DND-41 (cell line): ENCODE results near the gene DCLK1.

ENCODE experiments used
- ATAC-seq: fragments of 200-7000 bp; cut with Tn5 transposase; 3 replicates; pipeline ENCODE4 v1.9.1; 2021; ENCODE audit warnings: low read depth; ENCODE audit not compliant: insufficient read depth
- DNase-seq: peaks from one replicate; pipeline ENCODE4 v3.0.0-alpha.2; 2020
- H2AFZ ChIP-seq: 2 replicates; pipeline ENCODE4 v1.6.0; 2012; ENCODE audit warnings: low read depth, low read length
- H3K27ac ChIP-seq: 2 replicates; pipeline ENCODE4 v1.5.1; 2012; ENCODE audit warnings: low read length, inconsistent platforms
- H3K27me3 ChIP-seq: fragments of 200-600 bp; sonication (generic); 2 replicates; pipeline ENCODE4 v1.6.0; 2012; ENCODE audit warnings: low read length, mild to moderate bottlenecking, inconsistent platforms; ENCODE audit not compliant: insufficient read depth, poor library complexity
- H3K36me3 ChIP-seq: 2 replicates; pipeline ENCODE4 v1.5.1; 2012; ENCODE audit warnings: low read length, inconsistent platforms; ENCODE audit not compliant: insufficient read depth
- H3K4me1 ChIP-seq: 2 replicates; pipeline ENCODE4 v1.5.1; 2012; ENCODE audit warnings: mild to moderate bottlenecking, low read length; ENCODE audit not compliant: insufficient read depth
- H3K4me2 ChIP-seq: 2 replicates; pipeline ENCODE4 v1.6.0; 2012; ENCODE audit warnings: mild to moderate bottlenecking, moderate library complexity, low read length, inconsistent platforms; ENCODE audit not compliant: insufficient read depth
- H3K4me3 ChIP-seq, 2 experiments: fragments of 200-600 bp in 1 of 2; shearing (Covaris generic) in 1 of 2; 2 replicates each; pipeline ENCODE4 v1.5.1; 2012 to 2016; ENCODE audit warnings: inconsistent platforms in 2 of 2, low read length in 2 of 2, mild to moderate bottlenecking in 2 of 2, low read depth in 1 of 2, moderate library complexity in 1 of 2
- H3K79me2 ChIP-seq: 2 replicates; pipeline ENCODE4 v1.6.0; 2012; ENCODE audit warnings: low read length, inconsistent platforms; ENCODE audit not compliant: insufficient read depth
- H3K9ac ChIP-seq: 2 replicates; pipeline ENCODE4 v1.6.0; 2012; ENCODE audit warnings: low read depth, mild to moderate bottlenecking, inconsistent platforms, low read length, moderate library complexity
- H3K9me3 ChIP-seq: 2 replicates; pipeline ENCODE4 v1.5.1; 2012; ENCODE audit warnings: low read length, moderate library complexity, mild to moderate bottlenecking, inconsistent platforms; ENCODE audit not compliant: insufficient read depth, severe bottlenecking
- H4K20me1 ChIP-seq: 2 replicates; pipeline ENCODE4 v1.6.0; 2012; ENCODE audit warnings: low read length; ENCODE audit not compliant: insufficient read depth
- EZH2 ChIP-seq: IDR thresholded peaks from 3 replicates; pipeline ENCODE4 v1.6.1; 2012; ENCODE audit warnings: borderline replicate concordance, low read depth, mild to moderate bottlenecking, moderate library complexity, low read length, inconsistent platforms; ENCODE audit not compliant: severe bottlenecking
- TF ChIP-seq, protein P1 (sequence below): IDR thresholded peaks from 2 replicates; pipeline ENCODE4 v1.5.1; 2012; ENCODE audit warnings: borderline replicate concordance, low read length, moderate library complexity, mild to moderate bottlenecking; ENCODE audit not compliant: poor library complexity, severe bottlenecking; ENCODE audit errors: extremely low read depth

DCLK1 gene

DNA sequence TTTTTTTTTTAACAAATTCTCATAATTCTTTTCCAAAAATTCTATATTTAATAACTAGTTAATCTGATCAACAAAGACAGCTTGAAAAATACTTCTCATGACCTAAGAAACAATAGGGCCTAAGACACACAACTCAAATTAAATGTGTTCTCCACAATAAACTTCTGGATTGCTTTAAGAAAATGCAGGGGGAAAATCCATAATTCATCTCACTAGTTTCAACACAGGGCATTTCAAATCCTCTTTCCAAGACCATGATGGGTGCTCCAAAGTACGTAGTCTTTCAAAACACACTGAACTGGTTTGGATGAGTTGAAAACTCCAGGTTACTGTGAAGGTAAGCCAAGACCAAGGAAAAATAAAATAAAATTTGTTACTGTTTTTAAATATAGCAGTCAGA is 62.6 kb downstream of the DCLK1 start:
- DNase-seq = no peak
- no peaks in the 10 kb centered on the region for H4K20me1 ChIP-seq
- H3K36me3 ChIP-seq = no peaks in the 10 kb centered on the region
- H3K27ac ChIP-seq = no peak overlapping the region
- H3K4me1 ChIP-seq = no peaks in the 10 kb centered on the region
- H2AFZ ChIP-seq = no peak overlapping the region
- H3K79me2 ChIP-seq = no peaks in the 10 kb centered on the region
- H3K27me3 ChIP-seq = no peaks in the 10 kb centered on the region
- H3K4me2 ChIP-seq = no peak overlapping the region
- H3K9ac ChIP-seq = no peak overlapping the region
- TF ChIP-seq, protein P1, sequence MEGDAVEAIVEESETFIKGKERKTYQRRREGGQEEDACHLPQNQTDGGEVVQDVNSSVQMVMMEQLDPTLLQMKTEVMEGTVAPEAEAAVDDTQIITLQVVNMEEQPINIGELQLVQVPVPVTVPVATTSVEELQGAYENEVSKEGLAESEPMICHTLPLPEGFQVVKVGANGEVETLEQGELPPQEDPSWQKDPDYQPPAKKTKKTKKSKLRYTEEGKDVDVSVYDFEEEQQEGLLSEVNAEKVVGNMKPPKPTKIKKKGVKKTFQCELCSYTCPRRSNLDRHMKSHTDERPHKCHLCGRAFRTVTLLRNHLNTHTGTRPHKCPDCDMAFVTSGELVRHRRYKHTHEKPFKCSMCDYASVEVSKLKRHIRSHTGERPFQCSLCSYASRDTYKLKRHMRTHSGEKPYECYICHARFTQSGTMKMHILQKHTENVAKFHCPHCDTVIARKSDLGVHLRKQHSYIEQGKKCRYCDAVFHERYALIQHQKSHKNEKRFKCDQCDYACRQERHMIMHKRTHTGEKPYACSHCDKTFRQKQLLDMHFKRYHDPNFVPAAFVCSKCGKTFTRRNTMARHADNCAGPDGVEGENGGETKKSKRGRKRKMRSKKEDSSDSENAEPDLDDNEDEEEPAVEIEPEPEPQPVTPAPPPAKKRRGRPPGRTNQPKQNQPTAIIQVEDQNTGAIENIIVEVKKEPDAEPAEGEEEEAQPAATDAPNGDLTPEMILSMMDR = no peak
- no peak overlapping the region for H3K4me3 ChIP-seq
- no peak for ATAC-seq
- no peaks in the 10 kb centered on the region for H3K9me3 ChIP-seq

DNA sequence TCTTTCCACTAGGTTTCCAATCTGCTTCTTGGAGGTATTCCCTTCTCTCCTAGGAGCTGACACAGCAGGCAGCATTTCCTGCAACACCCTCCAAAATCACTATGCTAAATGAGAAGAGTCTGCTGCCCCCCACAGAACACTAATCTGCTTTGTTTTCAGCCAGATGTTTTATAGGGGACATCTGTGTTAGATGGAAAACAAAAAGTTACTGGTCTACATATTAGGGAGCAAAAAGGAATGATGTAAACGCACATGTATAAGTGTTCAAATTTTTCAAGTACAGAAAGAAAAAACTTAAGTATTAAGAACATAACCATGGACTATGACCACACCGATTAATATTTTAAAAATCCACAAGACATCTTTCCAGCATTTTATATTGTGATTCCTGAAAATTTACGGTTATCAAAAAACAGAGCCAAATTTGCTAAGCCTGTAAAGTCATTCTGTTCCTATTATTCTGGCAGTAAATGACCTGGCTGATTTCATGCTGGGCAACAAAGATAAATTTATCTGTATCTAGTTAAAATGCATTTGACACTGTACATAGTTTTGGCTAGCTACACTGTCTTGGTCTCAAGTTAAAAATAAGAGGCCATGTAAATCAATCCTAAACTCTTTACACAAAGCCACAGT is 63.3 kb downstream of the DCLK1 start:
- Histone ChIP-seq H3K27me3 (no peaks in the 10 kb centered on the region), H3K4me1 (no peaks in the 10 kb centered on the region), H3K9ac (no peak overlapping the region), H3K27ac (no peak overlapping the region), H3K9me3 (no peaks in the 10 kb centered on the region), H3K4me2 (no peak overlapping the region), H2AFZ (no peak overlapping the region), H3K79me2 (no peaks in the 10 kb centered on the region), H3K36me3 (no peaks in the 10 kb centered on the region), H4K20me1 (no peaks in the 10 kb centered on the region), H3K4me3 (no peak overlapping the region)
- DNase-seq (no peak), ATAC-seq (no peak)
- no peak for TF ChIP-seq EZH2

DNA sequence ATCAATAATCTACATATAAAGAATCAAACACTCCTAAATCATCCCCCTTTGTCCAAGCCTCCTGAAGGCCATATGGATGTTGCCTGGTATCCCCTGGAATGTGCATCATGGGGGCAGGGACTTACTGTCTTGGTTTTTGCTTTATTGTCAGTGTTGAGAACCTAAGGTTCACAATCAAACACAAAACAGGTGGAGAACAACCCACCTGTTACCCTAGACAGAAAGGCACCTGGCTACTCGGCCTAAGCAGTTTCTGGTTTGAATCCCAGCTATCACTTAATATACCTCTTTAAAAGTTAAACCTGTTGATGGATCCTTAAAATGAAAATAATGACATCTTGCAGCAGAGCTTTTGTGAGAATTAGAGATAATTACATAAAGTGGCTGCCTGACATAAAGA is 68.9 kb downstream of the DCLK1 start:
- H4K20me1 ChIP-seq = no peaks in the 10 kb centered on the region
- H3K79me2 ChIP-seq = no peaks in the 10 kb centered on the region
- no peak overlapping the region for H3K27ac ChIP-seq
- no peak overlapping the region for H3K9ac ChIP-seq
- H3K4me1 ChIP-seq = no peaks in the 10 kb centered on the region
- ATAC-seq (no peak), DNase-seq (no peak)
- H3K4me2 ChIP-seq = no peak overlapping the region
- no peaks in the 10 kb centered on the region for H3K27me3 ChIP-seq
- H2AFZ ChIP-seq = no peak overlapping the region
- TF ChIP-seq, protein P1 = no peak
- TF ChIP-seq EZH2 = no peak
- no peaks in the 10 kb centered on the region for H3K36me3 ChIP-seq
- no peak overlapping the region for H3K4me3 ChIP-seq
- no peaks in the 10 kb centered on the region for H3K9me3 ChIP-seq

DNA sequence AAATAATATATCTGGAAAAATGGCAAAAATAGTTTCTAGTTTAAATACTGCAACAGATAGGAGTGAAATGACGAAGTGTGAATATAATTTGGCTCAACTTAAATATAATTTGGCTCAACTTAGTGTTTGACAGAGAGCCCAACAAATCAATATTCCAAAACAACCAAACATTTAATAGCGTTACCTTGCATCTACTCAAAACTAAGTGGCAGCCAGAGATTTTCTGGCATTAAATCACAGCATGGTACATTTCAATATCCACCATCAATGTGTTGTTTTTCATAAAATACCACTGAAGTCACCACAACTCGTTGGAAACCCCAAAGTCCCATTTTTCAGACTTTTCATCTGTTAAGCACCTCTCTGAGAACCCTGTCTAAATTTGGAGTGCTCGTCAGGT is 69.6 kb downstream of the DCLK1 start:
- Histone ChIP-seq H3K79me2 (no peaks in the 10 kb centered on the region), H3K9me3 (no peaks in the 10 kb centered on the region), H3K4me1 (no peaks in the 10 kb centered on the region), H3K9ac (no peak overlapping the region), H3K27ac (no peak overlapping the region), H4K20me1 (no peaks in the 10 kb centered on the region), H3K36me3 (no peaks in the 10 kb centered on the region), H2AFZ (no peak overlapping the region), H3K4me2 (no peak overlapping the region), H3K4me3 (no peak overlapping the region), H3K27me3 (no peaks in the 10 kb centered on the region)
- TF ChIP-seq EZH2 = no peak
- TF ChIP-seq, protein P1 = no peak
- ATAC-seq (no peak), DNase-seq (no peak)
